ENCODE results near the gene NEURL3. TPM values are rescaled to one million over a fixed set of nuclear protein-coding genes. Genes with fewer than 3 reads are reported as not detected.

NEURL3 gene
- total and polyA plus RNA-seq, 2 of the 4 experiments (the other 2 are of a cell fraction) = not detected

GRCh38 chr2:96517079-96517478 is 11.9 kb upstream of the NEURL3 start:
- H3K4ac ChIP-seq (ENCODE audit: low read depth, low read length) = no peak overlapping the region
- no peak overlapping the region for H2AFZ ChIP-seq (replicated peaks; ENCODE audit: low read length, poor library complexity)
- H2AK9ac ChIP-seq (replicated peaks; ENCODE audit: low read depth, low read length, poor library complexity) = no peak overlapping the region
- dilution Hi-C loops (cut with HindIII; ENCODE audit: low sequenced_read_pairs, unreplicated experiment) = no loop called here
- H3K27me3 ChIP-seq (ENCODE audit: control insufficient read depth, insufficient read depth, low read length) = peaks cover 20% of the 10 kb centered on the region
- no peak overlapping the region for H3K4me2 ChIP-seq (ENCODE audit: low read depth, low read length)
- no peaks in the 10 kb centered on the region; the same call in 1 of the 2 replicates for H3K9me3 ChIP-seq (ENCODE audit: control insufficient read depth, insufficient read depth, low read length)
- ChIA-PET POLR2A (ENCODE audit: unreplicated experiment) (no interaction called here), CTCF (interaction anchor here (1.1 kb wide), 1 partner anchor 8 kb away, joined by 3 read pairs; no protein-coding TSS in a partner anchor)
- intact Hi-C loops (cut with micrococcal nuclease) = no loop called here
- H3K23ac ChIP-seq (ENCODE audit: low read depth, low read length) = no peak overlapping the region
- H3K9ac ChIP-seq (ENCODE audit: low read depth, low read length) = no peak overlapping the region
- no peak overlapping the region for H3K14ac ChIP-seq (replicated peaks; ENCODE audit: low read depth, low read length)
- no peak overlapping the region for H4K5ac ChIP-seq (ENCODE audit: low read depth, low read length)
- H2BK120ac ChIP-seq (ENCODE audit: low read depth, low read length) = no peak overlapping the region
- no peak for ATAC-seq (ENCODE audit: low read depth)
- in situ Hi-C loops (cut with MboI; ENCODE audit: low sequenced_read_pairs) = loop anchor here (10.0 to 25.0 kb wide), 2 partner anchors 212 to 505 kb away; partner anchors contain the start of gene SNRNP200
- H4K91ac ChIP-seq (ENCODE audit: insufficient read depth, low read depth, low read length) = no peak overlapping the region
- no peak for DNase-seq
- H2BK20ac ChIP-seq (ENCODE audit: low read depth, low read length) = no peak overlapping the region
- H3K9me1 ChIP-seq (ENCODE audit: insufficient read depth, low read length) = no peaks in the 10 kb centered on the region
- H4K8ac ChIP-seq (ENCODE audit: low read depth in 2 of 2, low read length in 2 of 2) = no peak overlapping the region
- no peak overlapping the region for H2AK5ac ChIP-seq (ENCODE audit: low read depth, low read length)
- no peaks in the 10 kb centered on the region for H3K79me1 ChIP-seq (ENCODE audit: low read depth in 1 of 2, low read length in 2 of 2)
- no peaks in the 10 kb centered on the region for H3K4me1 ChIP-seq (ENCODE audit: control insufficient read depth, insufficient read depth, low read length)
- no peak overlapping the region for H3K4me3 ChIP-seq (ENCODE audit: insufficient read depth, low read depth, low read length)
- no peak overlapping the region for H3K27ac ChIP-seq (ENCODE audit: insufficient read depth, low read length)
- no peak overlapping the region for H3K18ac ChIP-seq (ENCODE audit: low read depth, low read length)
- TF ChIP-seq NFE2L2 (IDR thresholded peaks at IDR 0.05; ENCODE audit: low read depth, low read length) (no peak), CHD1 (IDR thresholded peaks at IDR 0.05; ENCODE audit: low read depth, low read length) (no peak), CEBPB (IDR thresholded peaks at IDR 0.05; ENCODE audit: low read depth, low read length) (no peak), RAD21 (IDR thresholded peaks at IDR 0.05; ENCODE audit: low read length) (no peak), RCOR1 (IDR thresholded peaks at IDR 0.05; ENCODE audit: insufficient replicate concordance, low read length) (no peak), USF2 (IDR thresholded peaks at IDR 0.05; ENCODE audit: low read depth, low read length) (no peak), MXI1 (IDR thresholded peaks at IDR 0.05; ENCODE audit: borderline replicate concordance, low read depth, low read length) (no peak), SMC3 (IDR thresholded peaks at IDR 0.05; ENCODE audit: low read depth, low read length) (no peak), ELK1 (IDR thresholded peaks at IDR 0.05; ENCODE audit: borderline replicate concordance, low read depth, low read length) (no peak), POLR2A (IDR thresholded peaks at IDR 0.05; ENCODE audit: low read depth, low read length) (no peak), FOS (IDR thresholded peaks at IDR 0.05; ENCODE audit: low read depth, low read length) (no peak), BHLHE40 (IDR thresholded peaks at IDR 0.05; ENCODE audit: low read depth, low read length) (no peak), MAZ (IDR thresholded peaks at IDR 0.05; ENCODE audit: borderline replicate concordance, low read depth, low read length) (no peak), RFX5 (IDR thresholded peaks at IDR 0.05; ENCODE audit: low read depth, low read length) (no peak)
- TF ChIP-seq, protein P1, sequence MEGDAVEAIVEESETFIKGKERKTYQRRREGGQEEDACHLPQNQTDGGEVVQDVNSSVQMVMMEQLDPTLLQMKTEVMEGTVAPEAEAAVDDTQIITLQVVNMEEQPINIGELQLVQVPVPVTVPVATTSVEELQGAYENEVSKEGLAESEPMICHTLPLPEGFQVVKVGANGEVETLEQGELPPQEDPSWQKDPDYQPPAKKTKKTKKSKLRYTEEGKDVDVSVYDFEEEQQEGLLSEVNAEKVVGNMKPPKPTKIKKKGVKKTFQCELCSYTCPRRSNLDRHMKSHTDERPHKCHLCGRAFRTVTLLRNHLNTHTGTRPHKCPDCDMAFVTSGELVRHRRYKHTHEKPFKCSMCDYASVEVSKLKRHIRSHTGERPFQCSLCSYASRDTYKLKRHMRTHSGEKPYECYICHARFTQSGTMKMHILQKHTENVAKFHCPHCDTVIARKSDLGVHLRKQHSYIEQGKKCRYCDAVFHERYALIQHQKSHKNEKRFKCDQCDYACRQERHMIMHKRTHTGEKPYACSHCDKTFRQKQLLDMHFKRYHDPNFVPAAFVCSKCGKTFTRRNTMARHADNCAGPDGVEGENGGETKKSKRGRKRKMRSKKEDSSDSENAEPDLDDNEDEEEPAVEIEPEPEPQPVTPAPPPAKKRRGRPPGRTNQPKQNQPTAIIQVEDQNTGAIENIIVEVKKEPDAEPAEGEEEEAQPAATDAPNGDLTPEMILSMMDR (conservative IDR thresholded peaks at IDR 0.05; ENCODE audit: low read depth, low read length) = no peak
- no peak overlapping the region for H2BK5ac ChIP-seq (ENCODE audit: low read depth, low read length, poor library complexity, severe bottlenecking)
- H3K36me3 ChIP-seq (ENCODE audit: control insufficient read depth, insufficient read depth, low read length) = no peaks in the 10 kb centered on the region
- WGBS, 2 experiments (ENCODE audit: extremely low coverage in 2 of 2, insufficient read length in 1 of 2) = no CpG with 5 or more reads among the region's 1 CpG
- no TSS peak for BruUV-seq (replicated peaks)
- H4K20me1 ChIP-seq (ENCODE audit: insufficient read depth, low read length) = no peaks in the 10 kb centered on the region
- H2BK15ac ChIP-seq (ENCODE audit: low read depth, low read length) = no peak overlapping the region
- no peak overlapping the region for H3K56ac ChIP-seq (ENCODE audit: extremely low read depth, insufficient read depth, low read length)
